Activated CD4-positive, alpha-beta T cell treated with anti-CD3 and anti-CD28 coated beads, Interleukin-2, Interleukin-4, amounts not matched to agents 100 ng/mL and 50 ng/mL, durations not matched to agents 16 hours and 8 hours (primary cell): ENCODE measurements around the gene IL22RA1.

ENCODE experiments used
- DNase-seq: peaks from one replicate; pipeline ENCODE4 v3.0.0-alpha.2; 2020; ENCODE audit warnings: low spot score

Gene IL22RA1

DNA sequence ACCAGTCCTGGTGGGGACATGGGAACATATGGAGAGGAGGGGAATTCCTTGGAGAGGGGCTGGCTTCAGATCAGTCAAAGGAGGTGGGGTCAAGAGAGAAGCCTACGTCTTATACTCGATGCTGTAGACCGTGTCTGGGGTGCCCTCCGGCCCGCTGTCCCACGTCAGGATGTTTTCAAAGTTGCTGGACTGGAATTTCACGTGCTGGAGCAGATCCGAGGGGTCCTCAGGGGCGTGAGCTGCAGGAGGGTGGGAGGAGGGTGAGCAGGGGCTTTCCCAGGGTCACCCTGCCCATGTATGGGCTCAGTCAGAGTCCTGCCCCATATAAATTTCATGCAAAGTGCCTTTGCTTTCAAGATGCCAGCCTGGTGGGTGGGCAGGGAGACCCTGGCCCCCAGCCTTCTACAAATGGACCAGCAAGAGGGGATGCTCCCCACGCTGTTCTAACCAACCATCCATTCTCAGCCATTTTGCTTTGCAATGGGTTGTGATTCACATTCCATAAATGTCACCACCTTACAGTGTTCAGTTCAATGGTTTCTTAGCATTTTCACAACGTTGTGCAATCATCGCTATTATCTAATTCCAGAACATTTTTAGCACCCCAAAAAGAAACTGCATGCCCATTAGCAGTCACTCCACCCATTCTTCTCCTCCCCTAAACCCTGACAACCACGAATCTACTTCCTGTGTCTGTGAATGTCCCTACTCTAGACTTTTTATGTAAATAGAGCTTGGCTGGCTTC, 4.3 kb downstream of the IL22RA1 start:
- no peak for DNase-seq

- DNase-seq, result no peak
Observed at GRCh38 chr1:24136956-24137539, 5.9 kb downstream of the IL22RA1 start.

- no peak for DNase-seq
Observed at GRCh38 chr1:24134376-24134775, 8.6 kb downstream of the IL22RA1 start.

GRCh38 chr1:24133819-24134218, 9.1 kb downstream of the IL22RA1 start:
- DNase-seq, result no peak

DNA sequence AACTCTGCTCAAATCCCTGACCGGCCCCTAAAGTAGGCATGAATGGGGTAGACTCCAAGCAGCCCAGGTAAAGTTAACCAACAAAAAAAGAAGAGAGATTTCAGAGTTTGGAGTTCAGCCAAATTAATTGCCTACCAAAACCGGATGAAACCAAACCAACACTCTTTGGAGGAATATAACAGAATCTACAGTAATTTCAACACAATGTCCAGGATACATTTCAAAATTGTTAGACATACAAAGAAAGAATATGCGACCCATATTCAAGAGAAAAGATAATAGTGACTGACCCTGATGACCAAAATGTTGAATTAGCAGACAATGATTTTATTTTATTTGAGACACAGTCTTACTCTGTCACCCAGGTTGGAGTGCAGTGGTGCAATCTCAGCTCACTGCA, 12.6 kb downstream of the IL22RA1 start:
- DNase-seq, result no peak

- DNase-seq, result no peak
Observed at GRCh38 chr1:24127801-24128363, 15.1 kb downstream of the IL22RA1 start.

DNA sequence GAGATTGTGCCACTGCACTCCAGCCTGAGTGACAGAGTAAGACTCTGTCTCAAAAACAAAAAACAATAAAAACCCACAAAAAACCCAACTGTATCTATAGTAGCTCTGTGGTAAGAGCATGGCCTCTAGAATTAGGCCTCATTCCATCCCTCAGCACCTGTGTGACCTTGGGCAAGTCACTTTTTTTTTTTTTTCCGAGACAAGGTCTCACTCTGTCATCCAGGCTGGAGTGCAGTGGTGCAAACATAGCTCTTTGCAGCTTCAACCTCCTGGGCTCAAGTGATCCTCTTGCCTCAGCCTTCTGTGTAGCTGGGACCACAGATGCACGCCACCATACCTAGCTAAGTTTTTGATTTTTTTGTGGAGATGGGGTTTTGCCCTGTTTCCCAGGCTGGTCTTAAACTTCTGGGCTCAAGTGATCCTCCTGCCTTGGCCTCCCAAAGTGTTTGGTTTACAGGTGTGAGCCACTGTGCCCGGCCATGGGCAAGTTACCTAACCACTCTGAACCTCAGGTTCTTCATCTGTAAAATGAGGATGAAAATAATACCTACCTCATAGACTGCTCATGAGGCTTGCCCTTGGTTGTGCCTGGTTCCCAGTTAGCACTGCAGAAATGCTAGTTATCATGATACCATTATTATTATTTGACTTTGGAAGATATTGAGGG, 15.7 kb downstream of the IL22RA1 start:
- DNase-seq, result no peak

DNA sequence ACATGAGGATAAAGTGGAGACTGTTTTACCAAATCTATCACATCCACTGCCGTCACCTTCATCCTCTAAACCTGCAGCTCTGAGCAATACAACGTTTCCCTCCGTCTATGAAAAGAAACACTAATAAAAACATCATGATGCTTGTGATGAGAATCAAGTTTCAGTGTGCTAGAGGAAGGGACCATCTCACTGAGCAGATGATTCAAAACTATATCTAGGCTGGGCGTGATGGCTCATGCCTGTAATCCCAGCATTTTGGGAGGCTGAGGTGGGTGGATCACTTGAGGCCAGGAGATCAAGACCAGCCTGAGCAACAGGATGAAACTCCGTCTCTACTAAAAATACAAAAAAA, 16.3 kb downstream of the IL22RA1 start:
- DNase-seq, result no peak

DNA sequence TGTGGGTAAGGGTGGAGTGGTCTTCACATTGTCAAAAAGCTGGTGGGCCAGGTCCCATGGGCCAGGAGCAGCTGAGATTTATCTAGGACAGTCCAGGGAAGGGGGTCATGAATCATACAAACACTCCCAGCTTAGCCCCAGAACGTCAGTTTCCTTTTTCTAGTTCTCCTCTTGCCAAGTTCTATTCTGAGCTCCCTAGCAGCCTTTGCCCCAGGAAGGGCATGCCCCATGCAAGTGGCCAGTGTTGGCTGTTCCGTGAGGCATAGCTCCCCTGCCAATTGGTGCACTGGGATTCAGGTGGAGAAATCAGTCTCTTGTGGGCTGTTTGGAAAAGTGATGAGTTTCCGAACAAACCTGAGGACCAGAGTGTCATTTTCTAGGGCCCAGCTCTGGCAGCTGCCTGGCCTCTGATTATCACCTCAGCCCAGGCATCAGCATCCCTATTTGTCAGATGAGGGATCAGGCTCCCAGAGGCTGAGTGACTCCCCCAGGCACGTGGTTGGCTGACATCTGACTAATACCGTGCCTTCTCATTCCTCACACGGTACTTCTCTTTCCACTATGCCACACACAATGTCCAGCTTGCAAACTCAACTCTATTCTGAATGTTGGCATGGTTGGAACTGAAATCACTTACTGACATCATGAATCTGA, 16.8 kb downstream of the IL22RA1 start:
- DNase-seq, result no peak

DNA sequence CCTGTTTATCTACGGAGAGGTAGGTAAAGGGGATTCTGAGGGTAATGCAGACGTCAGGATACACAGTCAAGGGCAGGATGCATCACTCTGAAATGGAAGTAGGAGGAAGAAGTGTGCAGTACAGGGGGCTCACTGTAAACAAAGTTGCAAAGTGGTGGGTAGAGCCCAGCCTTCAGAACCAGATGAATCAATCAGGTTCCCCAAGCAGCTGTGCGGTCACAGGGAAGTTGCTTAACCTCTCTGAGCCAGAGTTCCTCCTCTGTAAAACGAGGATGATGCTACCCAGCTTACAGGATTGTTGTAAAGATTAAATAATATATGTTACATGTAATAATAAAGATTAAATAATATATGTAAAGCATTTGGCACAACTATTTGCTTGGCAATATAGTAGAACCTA, 17.5 kb downstream of the IL22RA1 start:
- DNase-seq, result no peak

- DNase-seq, result no peak
Observed at GRCh38 chr1:24124980-24125379, 18.0 kb downstream of the IL22RA1 start.

DNA sequence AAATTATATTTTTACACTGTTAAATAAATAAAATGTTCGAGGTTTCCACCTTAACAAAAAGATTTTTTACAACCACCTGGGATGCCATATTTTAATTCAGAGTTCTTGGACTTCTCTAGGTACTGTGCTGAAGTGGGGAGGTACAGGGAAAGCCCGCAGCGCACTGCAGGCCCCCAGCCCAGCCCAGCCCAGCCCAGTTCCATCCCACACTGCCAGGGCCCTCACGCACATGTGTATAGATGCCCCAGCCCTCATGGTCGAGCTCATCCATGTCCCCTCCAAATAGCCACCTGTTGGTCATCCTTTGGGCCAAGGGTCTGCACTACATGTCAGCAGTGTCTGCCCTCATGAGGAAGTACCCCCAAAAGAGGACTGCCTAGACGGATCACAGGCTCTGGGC, 19.3 kb downstream of the IL22RA1 start:
- no peak for DNase-seq

DNA sequence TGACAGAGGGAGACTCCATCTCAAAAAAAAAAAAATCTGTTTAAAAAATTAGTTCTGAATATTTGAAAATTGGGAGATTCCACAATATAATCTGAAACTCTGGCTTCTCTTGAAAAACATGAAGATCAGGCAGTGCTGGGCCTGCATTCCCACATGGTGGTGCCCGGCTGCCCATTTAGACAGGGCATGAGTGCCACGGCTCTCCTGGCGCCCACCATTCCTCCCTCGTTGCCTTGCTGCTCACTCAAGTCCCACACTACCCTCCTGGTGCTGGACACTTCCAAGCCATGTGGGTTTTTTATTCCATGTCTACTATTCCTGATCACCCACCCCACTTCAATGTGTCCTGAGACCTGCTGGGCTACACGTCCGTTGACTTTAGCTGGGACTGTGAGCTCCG, 20.2 kb downstream of the IL22RA1 start:
- no peak for DNase-seq

DNA sequence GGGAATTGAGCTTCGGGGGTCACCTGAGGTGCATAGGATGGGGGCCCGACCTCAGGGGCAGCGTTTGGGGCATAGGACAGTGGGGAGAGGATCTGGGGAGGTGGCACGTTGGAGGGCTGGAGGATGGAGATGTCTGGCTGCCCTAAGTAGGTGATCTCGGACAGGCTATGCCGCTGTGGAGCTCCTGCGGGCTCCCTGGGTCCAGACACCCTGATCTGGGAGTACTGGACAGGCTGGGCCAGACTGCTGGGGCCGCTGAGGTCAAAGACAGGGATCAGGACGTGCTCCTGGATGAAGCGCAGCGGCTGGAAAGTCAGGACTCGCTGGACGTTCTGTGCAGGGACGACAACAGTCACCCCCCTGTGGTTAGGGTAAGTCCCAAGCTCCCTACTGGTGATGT, 21.5 kb downstream of the IL22RA1 start:
- no peak for DNase-seq

DNA sequence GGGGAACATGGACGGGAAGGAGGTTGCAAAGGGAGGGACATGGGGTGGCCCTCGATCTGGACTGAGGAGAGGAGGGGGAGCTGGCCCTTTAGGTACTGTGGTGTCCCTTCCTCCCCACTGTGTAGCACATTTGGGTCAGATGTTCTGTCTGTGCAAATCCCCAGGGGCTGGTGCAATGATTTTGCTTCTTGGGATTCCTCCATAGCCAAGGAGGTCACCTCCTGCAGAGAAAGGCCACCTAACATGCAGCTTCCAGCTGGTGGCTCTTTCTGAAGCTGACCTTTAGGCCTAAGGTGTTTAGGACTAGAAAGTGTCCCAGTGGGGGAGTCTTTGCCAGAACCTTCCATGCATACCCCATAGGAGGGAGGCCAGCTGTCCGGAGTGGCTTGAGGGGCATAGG, 22.0 kb downstream of the IL22RA1 start:
- DNase-seq, result no peak

DNA sequence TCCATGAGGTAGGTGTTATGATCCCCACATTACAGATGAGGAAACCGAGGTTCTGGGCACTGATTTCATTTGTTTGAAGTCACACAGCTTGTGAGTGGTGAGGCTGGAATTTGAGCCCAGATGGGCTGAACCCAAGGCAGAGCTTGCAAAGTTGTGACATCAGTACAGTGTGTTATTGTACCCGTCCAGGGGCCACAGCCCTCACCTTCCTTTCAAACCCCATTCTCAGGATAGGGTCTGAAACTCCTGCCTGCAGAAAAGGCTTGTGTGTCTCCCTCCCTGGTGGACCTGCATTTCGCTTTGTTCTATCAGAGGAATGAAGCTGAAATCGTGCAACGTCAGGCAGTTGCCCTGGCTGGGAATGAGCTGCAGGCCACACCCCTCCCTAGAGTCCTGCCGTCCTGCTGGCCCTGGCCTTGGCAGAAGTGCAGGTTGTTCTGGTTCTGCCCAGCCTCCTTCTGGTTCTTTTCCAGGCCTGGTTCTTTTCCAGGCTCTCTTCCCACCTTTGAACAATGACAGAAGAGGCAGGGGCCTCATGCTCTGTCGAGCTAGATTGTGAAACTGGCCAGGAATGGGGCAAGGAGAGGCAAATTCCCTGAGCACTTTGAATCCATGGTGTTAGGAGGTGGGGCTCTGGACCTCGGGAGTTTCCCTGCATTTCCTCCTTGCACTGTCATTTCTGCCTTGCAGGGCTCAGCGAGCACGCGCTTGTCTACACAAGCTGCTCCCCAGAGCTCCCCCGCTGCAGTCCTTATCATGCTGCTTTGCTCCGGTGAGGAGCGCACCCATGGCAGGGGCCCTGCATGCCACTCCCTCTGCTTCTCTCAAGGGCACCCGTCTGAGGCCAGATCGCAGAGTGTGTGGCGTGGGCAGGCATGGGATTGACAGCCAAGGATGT, 22.8 kb downstream of the IL22RA1 start:
- no peak for DNase-seq

DNA sequence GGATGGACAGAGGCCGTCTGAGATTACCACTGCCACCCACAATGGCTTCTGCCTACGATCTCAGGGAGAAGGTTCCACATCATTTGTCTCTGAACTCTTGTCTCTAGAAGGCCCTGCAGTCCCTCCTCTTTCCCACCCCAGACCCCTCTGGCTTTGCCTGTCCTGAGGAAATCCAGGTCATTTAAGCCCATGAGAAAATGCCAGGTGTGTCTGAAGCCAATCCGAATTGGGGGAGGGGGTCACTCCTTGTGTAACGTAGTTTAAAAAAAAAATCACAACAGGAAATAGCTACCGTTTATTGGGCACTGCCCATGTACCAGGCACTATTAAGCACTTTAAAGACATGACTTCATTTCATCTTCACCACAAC, 23.5 kb downstream of the IL22RA1 start:
- no peak for DNase-seq

DNA sequence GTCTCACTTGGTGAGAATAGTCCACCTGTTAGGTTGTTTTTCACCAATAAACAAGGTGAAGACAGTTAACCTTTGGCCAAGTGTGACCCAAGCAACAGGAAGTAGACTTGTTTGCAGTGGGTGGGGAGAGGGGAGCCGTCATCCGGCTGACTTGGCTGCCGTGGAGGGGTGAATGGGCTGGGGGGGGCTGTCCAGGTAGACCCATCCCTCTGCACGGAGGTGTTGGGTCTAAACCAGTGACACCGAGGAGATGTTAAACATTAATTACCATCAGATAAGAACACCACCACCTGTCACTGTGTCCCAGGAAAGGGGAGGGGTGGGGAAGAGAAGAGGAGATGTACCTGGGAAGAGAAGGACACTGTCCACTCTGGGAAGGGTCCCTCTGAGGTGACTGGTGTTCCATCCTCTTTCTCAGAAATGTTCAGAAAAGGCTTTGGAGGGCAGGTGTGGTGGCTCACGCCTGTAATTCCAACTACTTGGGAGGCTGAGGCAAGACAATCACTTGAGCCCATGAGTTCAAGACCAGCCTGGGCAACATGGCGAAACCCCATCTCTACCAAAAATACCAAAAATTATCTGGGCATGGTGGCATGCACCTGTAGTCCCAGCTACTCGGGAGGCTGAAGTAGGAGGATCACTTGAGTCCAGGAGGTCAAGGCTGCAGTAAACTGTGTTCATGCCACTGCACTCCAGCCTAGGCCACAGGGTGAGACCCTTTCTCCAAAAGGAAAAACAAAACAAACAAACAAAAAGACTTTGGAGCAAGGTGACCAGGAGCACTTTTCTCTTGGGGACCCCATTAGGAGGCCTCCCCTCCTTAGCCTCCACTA, 24.3 kb downstream of the IL22RA1 start:
- DNase-seq, result no peak

DNA sequence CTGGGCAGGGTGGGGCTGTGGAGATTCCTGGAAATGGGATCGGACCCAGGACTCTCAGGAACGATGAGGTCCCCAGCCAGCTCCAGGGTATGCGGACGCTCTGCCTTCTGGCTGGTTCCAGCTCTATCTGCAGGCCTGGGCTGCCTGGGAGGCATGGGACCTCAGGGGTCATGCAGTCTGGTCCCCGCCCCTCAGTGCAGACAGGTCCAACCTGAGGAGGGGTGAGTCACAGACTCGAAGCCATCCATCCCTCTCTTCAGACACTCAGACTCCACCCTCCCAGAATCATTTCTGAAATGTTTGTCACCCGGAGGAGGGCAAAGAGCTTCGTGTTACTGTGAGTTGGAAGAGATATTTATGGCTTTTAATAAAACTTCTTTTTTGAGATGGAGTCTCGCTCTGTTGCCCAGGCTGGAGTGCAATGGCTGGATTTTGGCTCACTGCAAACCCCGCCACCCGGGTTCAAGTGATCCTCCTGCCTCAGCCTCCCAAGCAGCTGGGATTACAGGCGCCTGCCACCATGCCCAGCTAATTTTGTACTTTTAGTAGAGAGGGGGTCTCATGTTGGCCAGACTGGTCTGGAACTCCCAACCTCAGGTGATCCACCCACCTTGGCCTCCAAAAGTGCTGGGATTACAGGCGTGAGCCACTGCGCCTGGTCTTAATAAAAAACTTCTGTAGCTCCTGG, 25.1 kb downstream of the IL22RA1 start:
- DNase-seq, result no peak

- no peak for DNase-seq
Observed at GRCh38 chr1:24117132-24117531, 25.8 kb downstream of the IL22RA1 start.
